Measurements from ENCODE around the gene CDK12. TPM values are rescaled to one million over a fixed set of nuclear protein-coding genes. Genes with fewer than 3 reads are reported as not detected.
A peak's percentile ranks its signal among the peaks of the same experiment; 100 is the strongest.
"Not testable (repeated sequence)": the region's sequence is repeated elsewhere in the genome, so short reads cannot be mapped to it uniquely, and the experiment has no call there.

CDK12 gene
- total and polyA plus RNA-seq, 3 experiments from 2014 or later: 5.6 to 91.8 (median 86.9) TPM

DNA sequence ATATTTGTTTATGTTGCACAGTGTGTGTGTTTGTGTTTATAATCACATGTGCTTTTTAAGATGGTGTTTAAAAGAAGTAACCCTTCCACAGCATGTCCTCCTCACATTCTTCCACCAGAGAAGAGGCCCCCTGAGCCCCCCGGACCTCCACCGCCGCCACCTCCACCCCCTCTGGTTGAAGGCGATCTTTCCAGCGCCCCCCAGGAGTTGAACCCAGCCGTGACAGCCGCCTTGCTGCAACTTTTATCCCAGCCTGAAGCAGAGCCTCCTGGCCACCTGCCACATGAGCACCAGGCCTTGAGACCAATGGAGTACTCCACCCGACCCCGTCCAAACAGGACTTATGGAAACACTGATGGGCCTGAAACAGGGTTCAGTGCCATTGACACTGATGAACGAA, 69.2 kb downstream of the CDK12 start:
- no peaks in the 10 kb centered on the region for H3K27me3 Mint-ChIP-seq
- no peak for DNase-seq
- Histone ChIP-seq H3K4me1 (ENCODE audit: insufficient read depth, low read length) (no peaks in the 10 kb centered on the region), H3K9me3 (ENCODE audit: low read length) (no peaks in the 10 kb centered on the region), H3K27me3 (ENCODE audit: insufficient read depth, low read length, poor library complexity, severe bottlenecking) (no peaks in the 10 kb centered on the region), H3K27ac (ENCODE audit: low read depth, low read length) (no peak overlapping the region), H3K36me3 (ENCODE audit: insufficient read depth, low read length) (peaks cover 23% of the 10 kb centered on the region), H3K4me3 (ENCODE audit: low read length) (no peak overlapping the region)
- peaks cover 0 to 4% (median 0%) of the 10 kb centered on the region in 3 donors for H3K4me1 Mint-ChIP-seq
- peaks cover 4 to 66% (median 11%) of the 10 kb centered on the region in 3 donors for H3K36me3 Mint-ChIP-seq
- H3K9me3 Mint-ChIP-seq: no peaks in the 10 kb centered on the region
- H3K4me3 Mint-ChIP-seq: no peak overlapping the region
- no peak overlapping the region for H3K27ac Mint-ChIP-seq
- ChIA-PET POLR2A (no interaction called here), CTCF (no interaction called here)

DNA sequence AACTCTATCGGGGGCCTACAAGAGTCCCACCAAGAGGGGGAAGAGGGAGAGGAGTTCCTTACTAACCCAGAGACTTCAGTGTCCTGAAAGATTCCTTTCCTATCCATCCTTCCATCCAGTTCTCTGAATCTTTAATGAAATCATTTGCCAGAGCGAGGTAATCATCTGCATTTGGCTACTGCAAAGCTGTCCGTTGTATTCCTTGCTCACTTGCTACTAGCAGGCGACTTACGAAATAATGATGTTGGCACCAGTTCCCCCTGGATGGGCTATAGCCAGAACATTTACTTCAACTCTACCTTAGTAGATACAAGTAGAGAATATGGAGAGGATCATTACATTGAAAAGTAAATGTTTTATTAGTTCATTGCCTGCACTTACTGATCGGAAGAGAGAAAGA, 70.0 kb downstream of the CDK12 start:
- Histone ChIP-seq H3K4me3 (ENCODE audit: low read length) (no peak overlapping the region), H3K27ac (ENCODE audit: low read depth, low read length) (no peak overlapping the region), H3K27me3 (ENCODE audit: insufficient read depth, low read length, poor library complexity, severe bottlenecking) (no peaks in the 10 kb centered on the region), H3K36me3 (ENCODE audit: insufficient read depth, low read length) (peaks cover 15% of the 10 kb centered on the region), H3K9me3 (ENCODE audit: low read length) (no peaks in the 10 kb centered on the region), H3K4me1 (ENCODE audit: insufficient read depth, low read length) (no peaks in the 10 kb centered on the region)
- DNase-seq: no peak
- Mint-ChIP-seq H3K27me3 (no peaks in the 10 kb centered on the region), H3K36me3 (peaks cover 0 to 59% (median 11%) of the 10 kb centered on the region in 3 donors), H3K4me1 (peaks cover 0 to 4% (median 0%) of the 10 kb centered on the region in 3 donors), H3K9me3 (no peaks in the 10 kb centered on the region), H3K4me3 (no peak overlapping the region), H3K27ac (peak overlapping the region in 1 of 8 donors; percentile 69)
- POLR2A ChIA-PET: no interaction called here
- CTCF ChIA-PET: no interaction called here

DNA sequence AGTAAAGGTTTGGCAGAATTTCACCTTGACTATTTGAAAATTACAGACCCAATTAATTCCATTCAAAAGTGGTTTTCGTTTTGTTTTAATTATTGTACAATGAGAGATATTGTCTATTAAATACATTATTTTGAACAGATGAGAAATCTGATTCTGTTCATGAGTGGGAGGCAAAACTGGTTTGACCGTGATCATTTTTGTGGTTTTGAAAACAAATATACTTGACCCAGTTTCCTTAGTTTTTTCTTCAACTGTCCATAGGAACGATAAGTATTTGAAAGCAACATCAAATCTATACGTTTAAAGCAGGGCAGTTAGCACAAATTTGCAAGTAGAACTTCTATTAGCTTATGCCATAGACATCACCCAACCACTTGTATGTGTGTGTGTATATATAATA, 72.6 kb downstream of the CDK12 start:
- no peaks in the 10 kb centered on the region for H3K9me3 Mint-ChIP-seq
- no peak overlapping the region for H3K4me3 ChIP-seq (ENCODE audit: low read length)
- DNase-seq: no peak
- H3K27ac ChIP-seq (ENCODE audit: low read depth, low read length): no peak overlapping the region
- H3K4me3 Mint-ChIP-seq: no peak overlapping the region
- no peak overlapping the region for H3K27ac Mint-ChIP-seq
- no peaks in the 10 kb centered on the region for H3K27me3 Mint-ChIP-seq
- POLR2A ChIA-PET: no interaction called here
- peaks cover 4% of the 10 kb centered on the region for H3K36me3 ChIP-seq (ENCODE audit: insufficient read depth, low read length)
- H3K36me3 Mint-ChIP-seq: peaks cover 0 to 37% (median 3%) of the 10 kb centered on the region in 3 donors
- H3K27me3 ChIP-seq (ENCODE audit: insufficient read depth, low read length, poor library complexity, severe bottlenecking): no peaks in the 10 kb centered on the region
- CTCF ChIA-PET: no interaction called here
- no peaks in the 10 kb centered on the region for H3K9me3 ChIP-seq (ENCODE audit: low read length)
- H3K4me1 ChIP-seq (ENCODE audit: insufficient read depth, low read length): no peaks in the 10 kb centered on the region
- H3K4me1 Mint-ChIP-seq: peaks cover 6 to 16% (median 10%) of the 10 kb centered on the region in 3 donors

DNA sequence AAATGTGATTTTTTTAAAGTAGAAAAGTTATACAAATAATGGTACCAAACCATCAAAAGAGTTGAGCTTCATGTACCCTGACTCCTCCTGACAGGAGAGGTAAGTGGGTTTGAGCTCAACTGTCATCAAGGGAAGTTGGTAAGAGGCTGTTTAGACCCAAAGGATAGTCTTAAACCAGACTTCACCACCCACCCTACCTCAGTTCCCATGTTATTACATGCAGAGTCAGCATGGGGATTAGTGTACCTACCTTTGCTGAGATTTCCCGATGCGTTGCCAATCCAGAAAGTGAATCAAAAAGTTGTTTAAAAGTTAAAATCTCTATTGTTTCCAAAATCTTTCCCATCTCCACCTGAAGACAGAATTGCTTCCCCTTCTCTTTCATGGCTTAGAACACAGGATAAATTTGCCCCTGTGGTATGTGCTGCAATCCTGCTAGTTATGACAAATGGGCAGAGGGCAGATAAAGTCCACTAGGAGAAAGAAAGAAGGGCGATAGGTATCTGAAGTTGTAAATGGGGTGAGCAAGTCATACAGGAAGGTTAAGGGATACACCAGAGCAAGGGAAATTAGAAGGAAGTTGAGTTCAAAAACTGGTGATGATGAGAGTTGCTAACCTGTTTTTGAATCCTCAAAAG, 73.6 kb downstream of the CDK12 start:
- Mint-ChIP-seq H3K36me3 (peaks cover 0 to 29% (median 3%) of the 10 kb centered on the region in 3 donors), H3K4me1 (peaks cover 14 to 23% (median 20%) of the 10 kb centered on the region in 3 donors), H3K27me3 (no peaks in the 10 kb centered on the region), H3K9me3 (no peaks in the 10 kb centered on the region), H3K27ac (peak overlapping the region in 3 of 8 donors; percentile 21 to 61 (median 43)), H3K4me3 (no peak overlapping the region)
- Histone ChIP-seq H3K4me3 (ENCODE audit: low read length) (no peak overlapping the region), H3K27ac (ENCODE audit: low read depth, low read length) (no peak overlapping the region), H3K36me3 (ENCODE audit: insufficient read depth, low read length) (peaks cover 4% of the 10 kb centered on the region), H3K27me3 (ENCODE audit: insufficient read depth, low read length, poor library complexity, severe bottlenecking) (no peaks in the 10 kb centered on the region), H3K4me1 (ENCODE audit: insufficient read depth, low read length) (no peaks in the 10 kb centered on the region), H3K9me3 (ENCODE audit: low read length) (no peaks in the 10 kb centered on the region)
- DNase-seq: no peak
- ChIA-PET POLR2A (no interaction called here), CTCF (no interaction called here)

DNA sequence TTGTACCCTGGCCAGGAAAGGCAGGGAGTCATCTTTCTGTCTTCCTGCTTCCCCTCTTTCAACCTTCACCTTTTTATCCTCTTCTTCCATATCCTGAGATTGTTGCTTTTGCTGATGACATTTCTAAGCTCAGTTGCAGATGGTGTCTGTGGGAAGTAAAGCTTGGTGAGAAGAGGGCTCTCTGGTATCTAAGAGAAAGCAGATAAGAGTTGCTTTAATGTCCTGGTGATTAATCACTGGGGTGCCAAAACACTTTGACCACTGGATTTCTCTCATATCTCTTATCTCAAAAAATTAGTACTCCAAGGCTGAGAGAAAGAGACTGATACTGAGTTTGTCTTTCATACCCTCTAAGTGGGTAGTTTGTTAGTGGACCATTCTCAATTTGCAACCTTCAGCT, 75.2 kb downstream of the CDK12 start:
- H3K27ac Mint-ChIP-seq: no peak overlapping the region
- Histone ChIP-seq H3K4me3 (ENCODE audit: low read length) (no peak overlapping the region), H3K27ac (ENCODE audit: low read depth, low read length) (no peak overlapping the region), H3K36me3 (ENCODE audit: insufficient read depth, low read length) (no peaks in the 10 kb centered on the region), H3K27me3 (ENCODE audit: insufficient read depth, low read length, poor library complexity, severe bottlenecking) (no peaks in the 10 kb centered on the region), H3K9me3 (ENCODE audit: low read length) (no peaks in the 10 kb centered on the region), H3K4me1 (ENCODE audit: insufficient read depth, low read length) (no peaks in the 10 kb centered on the region)
- no peak overlapping the region for H3K4me3 Mint-ChIP-seq
- H3K9me3 Mint-ChIP-seq: no peaks in the 10 kb centered on the region
- H3K27me3 Mint-ChIP-seq: no peaks in the 10 kb centered on the region
- DNase-seq: no peak
- ChIA-PET CTCF (interaction anchor here (1.2 kb wide), 1 partner anchor 11 kb away, joined by 4 read pairs; no protein-coding TSS in a partner anchor), POLR2A (no interaction called here)
- H3K36me3 Mint-ChIP-seq: peaks cover 0 to 13% (median 2%) of the 10 kb centered on the region in 3 donors
- H3K4me1 Mint-ChIP-seq: peaks cover 14 to 23% (median 20%) of the 10 kb centered on the region in 3 donors

DNA sequence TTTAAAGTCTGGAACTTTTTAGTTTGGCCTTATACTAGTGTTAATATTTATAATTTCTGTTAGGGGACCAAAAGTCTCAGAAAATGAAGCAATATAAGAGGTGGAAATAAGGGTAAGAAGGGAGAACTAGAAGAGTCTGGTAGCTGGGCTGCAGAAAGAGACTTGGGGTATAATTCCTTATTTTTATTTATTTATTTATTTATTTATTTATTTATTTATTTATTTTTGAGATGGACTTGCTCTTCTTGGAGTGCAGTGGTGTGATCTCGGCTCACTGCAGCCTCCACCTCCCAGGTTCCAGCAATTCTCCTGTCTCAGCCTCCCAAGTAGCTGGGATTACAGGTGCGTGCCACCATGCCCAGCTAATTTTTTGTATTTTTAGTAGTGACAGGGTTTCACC, 76.1 kb downstream of the CDK12 start:
- H3K27me3 Mint-ChIP-seq; H3K36me3 ChIP-seq (ENCODE audit: insufficient read depth, low read length); POLR2A ChIA-PET; H3K27ac Mint-ChIP-seq; H3K4me3 Mint-ChIP-seq; DNase-seq; H3K4me3 ChIP-seq (ENCODE audit: low read length); H3K36me3 Mint-ChIP-seq; H3K9me3 Mint-ChIP-seq; H3K27me3 ChIP-seq (ENCODE audit: insufficient read depth, low read length, poor library complexity, severe bottlenecking); H3K9me3 ChIP-seq (ENCODE audit: low read length); H3K27ac ChIP-seq (ENCODE audit: low read depth, low read length); H3K4me1 ChIP-seq (ENCODE audit: insufficient read depth, low read length): not testable (repeated sequence)
- H3K4me1 Mint-ChIP-seq: peaks cover 14 to 20% (median 19%) of the 10 kb centered on the region in 3 donors
- CTCF ChIA-PET: interaction anchor here (1.2 kb wide), 1 partner anchor 10 kb away, joined by 4 read pairs; no protein-coding TSS in a partner anchor

DNA sequence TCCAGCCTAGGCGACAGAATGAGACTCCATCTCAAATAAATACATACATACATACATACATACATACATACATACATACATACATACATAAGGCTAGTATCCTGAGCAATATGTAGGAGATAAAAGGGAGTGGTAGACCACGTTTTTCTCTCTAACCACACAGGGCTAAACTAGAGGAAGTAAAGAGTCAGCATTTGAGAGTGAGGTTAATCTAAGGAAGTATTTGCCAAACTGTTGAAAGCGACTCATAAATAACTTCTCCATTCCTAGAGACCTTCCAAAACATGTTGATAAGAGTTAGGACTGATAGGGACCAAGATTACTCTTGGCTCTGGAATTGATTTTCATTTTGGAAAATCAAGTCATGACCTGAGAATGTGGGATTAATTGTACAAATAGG, 77.6 kb downstream of the CDK12 start:
- no peaks in the 10 kb centered on the region for H3K27me3 Mint-ChIP-seq
- ChIA-PET CTCF (no interaction called here), POLR2A (no interaction called here)
- H3K27ac ChIP-seq (ENCODE audit: low read depth, low read length): no peak overlapping the region
- no peak for DNase-seq
- no peaks in the 10 kb centered on the region for H3K36me3 ChIP-seq (ENCODE audit: insufficient read depth, low read length)
- no peak overlapping the region for H3K4me3 Mint-ChIP-seq
- peaks cover 0 to 4% (median 0%) of the 10 kb centered on the region in 3 donors for H3K36me3 Mint-ChIP-seq
- no peaks in the 10 kb centered on the region for H3K27me3 ChIP-seq (ENCODE audit: insufficient read depth, low read length, poor library complexity, severe bottlenecking)
- H3K4me1 ChIP-seq (ENCODE audit: insufficient read depth, low read length): no peaks in the 10 kb centered on the region
- H3K27ac Mint-ChIP-seq: peak overlapping the region in 1 of 8 donors; percentile 29
- H3K4me3 ChIP-seq (ENCODE audit: low read length): no peak overlapping the region
- no peaks in the 10 kb centered on the region for H3K9me3 Mint-ChIP-seq
- peaks cover 14 to 20% (median 19%) of the 10 kb centered on the region in 3 donors for H3K4me1 Mint-ChIP-seq
- H3K9me3 ChIP-seq (ENCODE audit: low read length): no peaks in the 10 kb centered on the region

DNA sequence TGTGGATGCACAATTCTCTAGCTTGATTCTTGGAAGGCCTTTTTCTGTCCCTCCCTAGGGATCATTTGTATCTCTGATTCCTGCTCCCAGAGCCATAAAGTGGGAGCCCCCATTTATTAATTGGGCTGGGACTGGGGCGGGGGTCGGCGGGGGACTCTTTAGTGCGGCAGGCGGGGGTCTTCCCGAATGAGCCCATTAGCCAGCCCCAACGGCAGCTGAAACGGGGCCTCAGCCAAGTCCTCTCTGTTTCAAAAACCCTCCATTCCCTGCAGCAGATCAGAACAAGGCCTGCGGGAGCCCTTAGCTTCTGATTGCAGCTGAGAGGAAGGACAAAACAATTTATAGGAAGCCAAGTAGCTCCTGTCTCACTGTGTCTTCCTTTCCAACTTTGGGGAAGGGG, 79.3 kb downstream of the CDK12 start:
- Histone ChIP-seq H3K9me3 (ENCODE audit: low read length) (no peaks in the 10 kb centered on the region), H3K4me3 (ENCODE audit: low read length) (no peak overlapping the region), H3K4me1 (ENCODE audit: insufficient read depth, low read length) (no peaks in the 10 kb centered on the region), H3K27ac (ENCODE audit: low read depth, low read length) (no peak overlapping the region), H3K27me3 (ENCODE audit: insufficient read depth, low read length, poor library complexity, severe bottlenecking) (no peaks in the 10 kb centered on the region), H3K36me3 (ENCODE audit: insufficient read depth, low read length) (no peaks in the 10 kb centered on the region)
- CTCF ChIA-PET: no interaction called here
- Mint-ChIP-seq H3K36me3 (peaks cover 0 to 12% (median 2%) of the 10 kb centered on the region in 3 donors), H3K27me3 (no peaks in the 10 kb centered on the region), H3K4me3 (no peak overlapping the region), H3K9me3 (no peaks in the 10 kb centered on the region), H3K27ac (no peak overlapping the region), H3K4me1 (peaks cover 14 to 20% (median 19%) of the 10 kb centered on the region in 3 donors)
- POLR2A ChIA-PET: no interaction called here
- no peak for DNase-seq
